ENCODE data around the gene CDYL2.
A peak's percentile ranks its signal among the peaks of the same experiment; 100 is the strongest.
"Not testable (repeated sequence)": the region's sequence is repeated elsewhere in the genome, so short reads cannot be mapped to it uniquely, and the experiment has no call there.

The CDYL2 gene

GRCh38 chr16:80752541-80752940, 51.9 kb downstream of the CDYL2 start:
- intact Hi-C loops (cut with DNase I), result no loop called here

GRCh38 chr16:80751167-80751566, 53.2 kb downstream of the CDYL2 start:
- intact Hi-C loops (cut with DNase I), result no loop called here
- DNase-seq, result no peak

More at GRCh38 chr16:80752541-80752940, 51.9 kb downstream of the CDYL2 start:
- DNase-seq, result no peak

GRCh38 chr16:80746231-80746630, 58.2 kb downstream of the CDYL2 start:
- no peak for DNase-seq
- intact Hi-C loops (cut with DNase I), result no loop called here

GRCh38 chr16:80744856-80745255, 59.5 kb downstream of the CDYL2 start:
- peak in 1 of 10 donors; percentile 29 for DNase-seq
- intact Hi-C loops (cut with DNase I), result no loop called here

- DNase-seq, result no peak
- intact Hi-C loops (cut with DNase I), result no loop called here
Measured at GRCh38 chr16:80743772-80744171, 60.6 kb downstream of the CDYL2 start.

GRCh38 chr16:80743273-80743672, 61.1 kb downstream of the CDYL2 start:
- DNase-seq, result no peak
- intact Hi-C loops (cut with DNase I), result no loop called here

- intact Hi-C loops (cut with DNase I), result no loop called here
- DNase-seq, result no peak
Measured at GRCh38 chr16:80742331-80742730, 62.1 kb downstream of the CDYL2 start.

GRCh38 chr16:80741724-80742123, 62.7 kb downstream of the CDYL2 start:
- intact Hi-C loops (cut with DNase I), result no loop called here
- DNase-seq, result no peak

- intact Hi-C loops (cut with DNase I), result no loop called here
- peak in 8 of 10 donors; percentile 36 to 94 (median 68) for DNase-seq
Measured at GRCh38 chr16:80739523-80739922, 64.9 kb downstream of the CDYL2 start.

GRCh38 chr16:80738521-80738920, 65.9 kb downstream of the CDYL2 start:
- DNase-seq, result no peak
- intact Hi-C loops (cut with DNase I), result no loop called here

- intact Hi-C loops (cut with DNase I), result no loop called here
- no peak for DNase-seq
Measured at GRCh38 chr16:80735846-80736245, 68.6 kb downstream of the CDYL2 start.

- intact Hi-C loops (cut with DNase I), result no loop called here
- DNase-seq, result no peak
Measured at GRCh38 chr16:80733407-80733806, 71.0 kb downstream of the CDYL2 start.

GRCh38 chr16:80731915-80732314, 72.5 kb downstream of the CDYL2 start:
- DNase-seq, result no peak
- intact Hi-C loops (cut with DNase I), result no loop called here

GRCh38 chr16:80727066-80727763, 77.2 kb downstream of the CDYL2 start:
- intact Hi-C loops (cut with DNase I), result not testable (repeated sequence)

GRCh38 chr16:80725566-80726162, 78.7 kb downstream of the CDYL2 start:
- intact Hi-C loops (cut with DNase I), result no loop called here
- DNase-seq, result no peak

More at GRCh38 chr16:80727066-80727763, 77.2 kb downstream of the CDYL2 start:
- not testable (repeated sequence) for DNase-seq

GRCh38 chr16:80723981-80724380, 80.4 kb downstream of the CDYL2 start:
- no peak for DNase-seq

GRCh38 chr16:80723091-80723490, 81.3 kb downstream of the CDYL2 start:
- intact Hi-C loops (cut with DNase I), result no loop called here
- no peak for DNase-seq

More at GRCh38 chr16:80723981-80724380, 80.4 kb downstream of the CDYL2 start:
- intact Hi-C loops (cut with DNase I), result no loop called here

- DNase-seq, result no peak
- intact Hi-C loops (cut with DNase I), result no loop called here
Measured at GRCh38 chr16:80720804-80721371, 83.5 kb downstream of the CDYL2 start.

- no peak for DNase-seq
- intact Hi-C loops (cut with DNase I), result no loop called here
Measured at GRCh38 chr16:80719573-80719972, 84.8 kb downstream of the CDYL2 start.

GRCh38 chr16:80718480-80719220, 85.7 kb downstream of the CDYL2 start:
- no peak for DNase-seq
- intact Hi-C loops (cut with DNase I), result no loop called here

GRCh38 chr16:80717611-80718010, 86.8 kb downstream of the CDYL2 start:
- intact Hi-C loops (cut with DNase I), result no loop called here
- DNase-seq, result no peak
